GM13977 (cell line): ENCODE measurements around the gene COX4I2.

Source experiments
- DNase-seq: peaks from one replicate; pipeline ENCODE4 v3.0.0; 2012; ENCODE audit warnings: low spot score
- CTCF ChIP-seq: IDR thresholded peaks from 2 replicates; pipeline ENCODE4 v1.5.1; 2012; ENCODE audit warnings: mild to moderate bottlenecking, control low read depth; ENCODE audit not compliant: insufficient read depth; ENCODE audit errors: extremely low read depth, missing control alignments
- in situ Hi-C: fragments of 300-500 bp; cut with MboI; formaldehyde crosslinking; loops from one replicate; pipeline ENCODE4 v1.12.0; 2022; ENCODE audit warnings: low sequenced_read_pairs, low pct_unique_long_range_greater_than_20kb, mixed read lengths, inconsistent platforms; ENCODE audit not compliant: unreplicated experiment

The COX4I2 gene

GRCh38 chr20:31681769-31682168 is 44.1 kb downstream of the COX4I2 start:
- DNase-seq = no peak
- in situ Hi-C loops = no loop called here
- no peak for TF ChIP-seq CTCF

- DNase-seq = no peak
- no peak for TF ChIP-seq CTCF
- in situ Hi-C loops = no loop called here
Observed at GRCh38 chr20:31682352-31682751, 44.6 kb downstream of the COX4I2 start.

GRCh38 chr20:31682927-31683326 is 45.2 kb downstream of the COX4I2 start:
- no peak for TF ChIP-seq CTCF
- in situ Hi-C loops = no loop called here
- no peak for DNase-seq

- DNase-seq = no peak
- in situ Hi-C loops = no loop called here
- no peak for TF ChIP-seq CTCF
Observed at GRCh38 chr20:31684153-31685015, 46.7 kb downstream of the COX4I2 start.

- no peak for TF ChIP-seq CTCF
- no peak for DNase-seq
- in situ Hi-C loops = no loop called here
Observed at GRCh38 chr20:31685853-31686643, 48.3 kb downstream of the COX4I2 start.

- no peak for DNase-seq
- in situ Hi-C loops = no loop called here
- no peak for TF ChIP-seq CTCF
Observed at GRCh38 chr20:31687777-31688176, 50.1 kb downstream of the COX4I2 start.
